Right ventricle myocardium superior (tissue), 1 donor: ENCODE results near the gene MBTPS2. TPM values are rescaled to one million over a fixed set of nuclear protein-coding genes. Genes with fewer than 3 reads are reported as not detected.
A peak's percentile ranks its signal among the peaks of the same experiment; 100 is the strongest.

Source experiments
- ATAC-seq: fragments of 200-7000 bp; cut with Tn5 transposase; one replicate; pipeline ENCODE4 v1.9.1; 2020; ENCODE audit warnings: mild to moderate bottlenecking; ENCODE audit not compliant: poor library complexity
- DNase-seq: peaks from one replicate; pipeline ENCODE4 v3.0.0-alpha.2; 2020
- intact Hi-C: fragments of 100-400 bp; cut with DNase I; formaldehyde crosslinking; loops from one replicate; pipeline ENCODE4 v1.11.2; 2022
- total RNA-seq: library from RNA; stranded (reverse); fragmentation: NEBNext Ultra II Directional; extraction: Animal tissue kit (Norgen Biotek cat#: 25700); gene quantifications from one replicate; pipeline ENCODE4 v1.2.1, GENCODE V29; 2021
- donor health status: DM: no; HTN: yes; CAD: no; lungs with severe emphysema.

MBTPS2 gene
- total RNA-seq, 1 donor from 2014 or later = 8.6 TPM

GRCh38 chrX:21926116-21926515 lies 86.7 kb downstream of the MBTPS2 start:
- intact Hi-C loops = no loop called here
- ATAC-seq (peak; percentile 49), DNase-seq (no peak)

DNA sequence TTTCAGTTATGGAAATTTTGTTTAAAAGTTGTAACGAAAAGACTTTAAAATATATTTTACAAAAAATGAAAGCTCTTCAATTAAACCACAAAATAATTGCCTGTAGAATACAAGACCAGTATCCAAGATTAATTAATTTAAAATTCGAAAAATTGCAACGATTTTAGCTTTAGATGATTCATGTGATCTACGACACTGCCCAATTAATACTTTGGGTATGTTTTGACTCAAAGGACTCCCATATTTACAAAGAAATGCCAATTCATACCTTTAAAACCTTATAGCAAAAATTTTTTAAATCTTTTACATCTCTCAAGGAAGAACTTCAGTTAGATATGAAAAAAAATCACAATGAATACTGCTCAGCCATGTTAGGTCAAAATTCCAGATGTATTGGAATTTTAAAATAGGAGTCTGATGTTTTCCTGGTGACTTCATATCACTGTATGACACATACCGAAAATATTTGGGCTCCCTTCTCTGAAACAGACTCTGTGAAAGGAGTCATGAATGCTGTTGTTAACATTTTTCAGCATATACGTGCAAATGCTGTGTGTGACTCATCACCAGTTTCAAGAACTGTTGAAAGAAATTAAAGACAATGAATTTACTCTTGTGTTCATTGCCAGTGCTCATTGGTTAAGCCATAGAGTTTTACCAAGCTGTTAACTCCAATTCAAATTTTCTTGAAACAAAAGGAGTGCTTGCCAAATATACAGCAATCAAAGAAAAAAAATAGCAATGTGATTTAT lies 87.3 kb downstream of the MBTPS2 start:
- DNase-seq (no peak), ATAC-seq (peak; percentile 25)
- intact Hi-C loops = no loop called here

- DNase-seq (no peak), ATAC-seq (no peak)
- intact Hi-C loops = no loop called here
Observed at GRCh38 chrX:21929209-21929608, 89.8 kb downstream of the MBTPS2 start.

DNA sequence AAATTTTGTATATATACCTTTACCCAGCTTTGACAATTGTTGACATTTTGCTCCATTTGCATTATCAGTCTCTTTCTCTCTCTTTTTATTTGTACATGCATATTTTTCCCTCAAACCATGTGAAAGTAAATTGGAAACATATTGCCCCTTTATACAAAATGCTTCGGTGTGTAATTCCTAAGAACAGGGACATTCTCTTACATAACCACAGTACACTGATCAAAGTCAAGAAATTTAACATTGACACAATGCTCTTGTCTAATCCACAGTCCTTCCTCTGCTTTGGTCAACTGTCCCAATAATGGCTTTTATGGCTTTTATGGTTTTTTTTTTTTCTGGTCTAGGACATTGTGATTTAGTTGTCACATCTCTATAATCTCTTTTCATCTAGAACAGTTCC lies 91.6 kb downstream of the MBTPS2 start:
- DNase-seq (no peak), ATAC-seq (no peak)
- intact Hi-C loops = no loop called here

DNA sequence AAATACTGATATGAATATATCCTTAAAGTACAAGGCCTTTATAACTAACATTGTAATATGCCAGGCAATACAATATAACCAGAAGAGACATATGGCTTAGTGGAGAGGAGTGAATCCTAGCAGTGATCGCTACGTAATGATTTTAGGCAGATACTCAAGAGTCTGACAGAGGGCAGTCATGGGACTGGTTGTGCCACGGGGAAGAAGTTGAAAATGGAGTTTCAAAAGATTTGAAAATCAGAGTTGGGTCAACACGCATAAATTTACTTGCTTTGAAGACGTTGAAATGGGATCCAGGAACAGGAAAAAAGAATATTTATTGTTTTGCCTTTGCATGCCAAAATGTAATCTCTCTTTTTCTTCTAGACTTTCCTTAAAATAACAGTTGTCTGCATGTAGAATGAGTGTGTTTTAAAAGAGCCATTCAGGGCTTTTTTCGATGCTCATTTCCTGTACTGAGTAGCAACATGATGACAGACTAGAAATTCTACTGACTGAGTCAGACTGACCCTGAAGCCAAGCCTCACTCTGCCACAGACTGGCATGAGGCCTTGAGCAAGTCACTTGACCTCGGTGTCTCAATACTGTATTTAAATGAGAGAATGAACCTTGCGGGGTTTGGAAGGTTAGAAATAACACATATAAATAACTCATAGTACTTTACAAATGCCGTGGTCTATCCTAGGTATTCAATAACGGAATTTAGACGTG lies 93.0 kb downstream of the MBTPS2 start:
- intact Hi-C loops = no loop called here
- DNase-seq (no peak), ATAC-seq (no peak)

- intact Hi-C loops = no loop called here
- DNase-seq = no peak
- ATAC-seq = no peak
Observed at GRCh38 chrX:21933077-21933476, 93.7 kb downstream of the MBTPS2 start.

GRCh38 chrX:21934414-21934813 lies 95.0 kb downstream of the MBTPS2 start:
- DNase-seq (no peak), ATAC-seq (no peak)
- intact Hi-C loops = no loop called here

Other genes with a start within 250 kb of the MBTPS2 start
- gene KLHL34, start 181.3 kb upstream of the MBTPS2 start, total RNA-seq = 4.2 TPM
- 569 TPM for gene SMPX, start 81.5 kb upstream of the MBTPS2 start, total RNA-seq
- gene YY2, start 16.4 kb downstream of the MBTPS2 start, total RNA-seq = 0.35 TPM
- 53.3 TPM for gene SMS, start 101.1 kb downstream of the MBTPS2 start, total RNA-seq
- 0.08 TPM for gene PHEX, start 192.7 kb downstream of the MBTPS2 start, total RNA-seq